ENCODE measurements around the gene COL5A1.

COL5A1 gene

DNA sequence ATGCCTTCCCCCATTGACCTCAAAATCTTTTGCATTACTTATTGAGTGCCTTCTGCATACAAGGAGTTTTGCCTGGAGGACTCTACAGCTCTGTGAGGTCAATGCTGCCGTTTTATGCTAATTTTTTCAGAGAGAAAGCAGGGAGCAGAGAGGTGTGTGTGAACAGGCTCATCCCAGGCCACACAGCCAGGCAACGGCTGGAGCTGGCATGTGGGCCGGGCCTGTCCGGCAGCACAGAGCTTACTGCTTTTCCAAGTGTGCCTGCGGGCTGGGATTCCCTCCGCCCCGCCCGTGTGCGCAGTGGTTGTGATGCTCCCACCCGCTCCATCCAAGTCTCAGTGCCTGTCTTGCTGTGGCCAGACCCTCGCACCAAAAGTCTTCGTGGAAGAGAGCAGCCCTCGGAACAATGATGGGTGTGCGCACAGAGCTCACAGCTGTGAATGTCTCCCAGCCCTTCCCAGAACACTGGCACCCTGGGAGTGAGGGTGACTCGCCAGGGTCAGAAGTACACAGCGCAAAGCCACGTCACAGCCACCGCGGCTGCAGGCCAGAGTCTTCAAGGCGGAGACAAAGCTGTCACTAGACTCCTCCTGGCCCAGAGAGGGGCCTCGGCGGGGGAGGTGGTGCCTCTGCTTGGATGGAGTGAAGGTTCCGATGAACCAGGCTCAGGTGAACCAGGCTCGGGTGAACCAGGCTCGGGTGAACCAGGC lies 82.8 kb downstream of the COL5A1 start:
- no peak for DNase-seq (ENCODE audit: low read depth in 1 of 2, low spot score in 1 of 2)
- Histone ChIP-seq H3K27ac (replicated peaks) (no peak overlapping the region), H3K27me3 (ENCODE audit: insufficient read depth, poor library complexity, severe bottlenecking) (peaks cover 15% of the 10 kb centered on the region), H3K4me3 (replicated peaks; ENCODE audit: insufficient read depth, low read length) (no peak overlapping the region)
- TF ChIP-seq, protein P1, sequence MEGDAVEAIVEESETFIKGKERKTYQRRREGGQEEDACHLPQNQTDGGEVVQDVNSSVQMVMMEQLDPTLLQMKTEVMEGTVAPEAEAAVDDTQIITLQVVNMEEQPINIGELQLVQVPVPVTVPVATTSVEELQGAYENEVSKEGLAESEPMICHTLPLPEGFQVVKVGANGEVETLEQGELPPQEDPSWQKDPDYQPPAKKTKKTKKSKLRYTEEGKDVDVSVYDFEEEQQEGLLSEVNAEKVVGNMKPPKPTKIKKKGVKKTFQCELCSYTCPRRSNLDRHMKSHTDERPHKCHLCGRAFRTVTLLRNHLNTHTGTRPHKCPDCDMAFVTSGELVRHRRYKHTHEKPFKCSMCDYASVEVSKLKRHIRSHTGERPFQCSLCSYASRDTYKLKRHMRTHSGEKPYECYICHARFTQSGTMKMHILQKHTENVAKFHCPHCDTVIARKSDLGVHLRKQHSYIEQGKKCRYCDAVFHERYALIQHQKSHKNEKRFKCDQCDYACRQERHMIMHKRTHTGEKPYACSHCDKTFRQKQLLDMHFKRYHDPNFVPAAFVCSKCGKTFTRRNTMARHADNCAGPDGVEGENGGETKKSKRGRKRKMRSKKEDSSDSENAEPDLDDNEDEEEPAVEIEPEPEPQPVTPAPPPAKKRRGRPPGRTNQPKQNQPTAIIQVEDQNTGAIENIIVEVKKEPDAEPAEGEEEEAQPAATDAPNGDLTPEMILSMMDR (IDR thresholded peaks at IDR 0.05; ENCODE audit: insufficient read depth, low read length): no peak

DNA sequence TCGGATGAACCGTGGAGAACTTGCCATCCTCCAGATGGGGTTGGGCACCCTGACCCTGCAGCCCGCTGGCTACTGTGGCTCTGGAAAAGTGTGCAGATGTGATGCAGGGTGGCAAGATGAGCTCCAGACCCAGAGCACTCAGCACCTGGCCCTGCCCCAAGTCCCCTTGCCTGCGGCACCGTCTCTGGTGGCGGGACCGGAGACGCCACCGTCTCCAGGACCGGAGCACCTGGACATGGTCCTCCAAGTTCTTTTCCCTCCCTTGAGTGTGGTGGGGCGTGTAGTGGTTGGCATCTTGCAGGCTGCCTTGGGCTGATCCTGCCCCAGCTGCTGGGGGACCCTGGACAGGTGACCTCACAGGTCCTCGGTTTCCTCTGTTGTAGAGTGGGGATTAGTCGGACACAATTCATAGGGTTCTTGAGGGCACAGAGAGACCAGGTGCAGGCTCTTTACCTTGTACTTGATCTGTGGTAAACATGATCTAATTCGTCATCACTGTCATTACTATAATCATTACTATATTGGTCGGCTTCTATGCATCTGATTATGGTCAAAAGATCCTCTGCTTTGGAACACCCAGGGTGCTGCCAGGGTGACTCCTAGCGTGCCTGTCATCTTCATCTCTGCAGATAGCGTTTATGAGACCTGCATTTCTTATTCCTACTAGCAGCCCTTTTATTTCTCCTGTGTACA lies 83.5 kb downstream of the COL5A1 start:
- no peak overlapping the region for H3K27ac ChIP-seq (replicated peaks)
- peaks cover 15% of the 10 kb centered on the region for H3K27me3 ChIP-seq (ENCODE audit: insufficient read depth, poor library complexity, severe bottlenecking)
- TF ChIP-seq, protein P1 (IDR thresholded peaks at IDR 0.05; ENCODE audit: insufficient read depth, low read length): no peak
- TF ChIP-seq SPI1 (IDR thresholded peaks at IDR 0.05; ENCODE audit: borderline replicate concordance, low read depth) (no peak), GABPA (IDR thresholded peaks at IDR 0.05; ENCODE audit: low read depth) (no peak), POLR2AphosphoS5 (IDR thresholded peaks at IDR 0.05; ENCODE audit: low read depth) (no peak)
- TF ChIP-seq, protein P2, sequence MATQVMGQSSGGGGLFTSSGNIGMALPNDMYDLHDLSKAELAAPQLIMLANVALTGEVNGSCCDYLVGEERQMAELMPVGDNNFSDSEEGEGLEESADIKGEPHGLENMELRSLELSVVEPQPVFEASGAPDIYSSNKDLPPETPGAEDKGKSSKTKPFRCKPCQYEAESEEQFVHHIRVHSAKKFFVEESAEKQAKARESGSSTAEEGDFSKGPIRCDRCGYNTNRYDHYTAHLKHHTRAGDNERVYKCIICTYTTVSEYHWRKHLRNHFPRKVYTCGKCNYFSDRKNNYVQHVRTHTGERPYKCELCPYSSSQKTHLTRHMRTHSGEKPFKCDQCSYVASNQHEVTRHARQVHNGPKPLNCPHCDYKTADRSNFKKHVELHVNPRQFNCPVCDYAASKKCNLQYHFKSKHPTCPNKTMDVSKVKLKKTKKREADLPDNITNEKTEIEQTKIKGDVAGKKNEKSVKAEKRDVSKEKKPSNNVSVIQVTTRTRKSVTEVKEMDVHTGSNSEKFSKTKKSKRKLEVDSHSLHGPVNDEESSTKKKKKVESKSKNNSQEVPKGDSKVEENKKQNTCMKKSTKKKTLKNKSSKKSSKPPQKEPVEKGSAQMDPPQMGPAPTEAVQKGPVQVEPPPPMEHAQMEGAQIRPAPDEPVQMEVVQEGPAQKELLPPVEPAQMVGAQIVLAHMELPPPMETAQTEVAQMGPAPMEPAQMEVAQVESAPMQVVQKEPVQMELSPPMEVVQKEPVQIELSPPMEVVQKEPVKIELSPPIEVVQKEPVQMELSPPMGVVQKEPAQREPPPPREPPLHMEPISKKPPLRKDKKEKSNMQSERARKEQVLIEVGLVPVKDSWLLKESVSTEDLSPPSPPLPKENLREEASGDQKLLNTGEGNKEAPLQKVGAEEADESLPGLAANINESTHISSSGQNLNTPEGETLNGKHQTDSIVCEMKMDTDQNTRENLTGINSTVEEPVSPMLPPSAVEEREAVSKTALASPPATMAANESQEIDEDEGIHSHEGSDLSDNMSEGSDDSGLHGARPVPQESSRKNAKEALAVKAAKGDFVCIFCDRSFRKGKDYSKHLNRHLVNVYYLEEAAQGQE (IDR thresholded peaks at IDR 0.05; ENCODE audit: insufficient replicate concordance, low read depth): no peak
- no peak for DNase-seq (ENCODE audit: low read depth in 1 of 2, low spot score in 1 of 2)
- H3K4me3 ChIP-seq (replicated peaks; ENCODE audit: insufficient read depth, low read length): no peak overlapping the region

DNA sequence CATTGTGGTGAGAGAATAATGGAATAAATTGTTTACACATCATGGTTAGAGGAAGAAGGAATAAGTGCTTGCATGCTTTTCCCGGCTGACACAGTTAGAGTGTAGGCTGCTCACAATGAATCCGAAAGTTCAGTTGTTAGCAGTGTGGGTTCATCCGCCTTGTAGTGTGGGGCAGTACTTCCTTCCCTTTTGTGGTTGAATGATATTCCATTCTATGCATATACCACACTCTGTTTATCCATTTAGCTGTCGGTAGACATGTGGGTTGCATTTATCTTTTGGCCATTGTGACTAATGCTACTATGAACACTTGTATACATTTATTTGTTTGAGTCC lies 84.0 kb downstream of the COL5A1 start:
- H3K27me3 ChIP-seq (ENCODE audit: insufficient read depth, poor library complexity, severe bottlenecking): peaks cover 15% of the 10 kb centered on the region
- H3K4me3 ChIP-seq (replicated peaks; ENCODE audit: insufficient read depth, low read length): no peak overlapping the region
- H3K27ac ChIP-seq (replicated peaks): no peak overlapping the region
- peak in 1 of 2 experiments; percentile 39 for DNase-seq (ENCODE audit: low read depth in 1 of 2, low spot score in 1 of 2)
- TF ChIP-seq POLR2AphosphoS5 (IDR thresholded peaks at IDR 0.05; ENCODE audit: low read depth) (no peak), GABPA (IDR thresholded peaks at IDR 0.05; ENCODE audit: low read depth) (no peak), SPI1 (IDR thresholded peaks at IDR 0.05; ENCODE audit: borderline replicate concordance, low read depth) (no peak; the same call in 1 of the 2 replicates)
- TF ChIP-seq, protein P1 (IDR thresholded peaks at IDR 0.05; ENCODE audit: insufficient read depth, low read length): no peak
- TF ChIP-seq, protein P2 (IDR thresholded peaks at IDR 0.05; ENCODE audit: insufficient replicate concordance, low read depth): no peak

All from HL-60 (cell line).